CD14-positive monocyte (primary cell): Measurements from ENCODE around the gene KIRREL3. TPM values are rescaled to one million over a fixed set of nuclear protein-coding genes. Genes with fewer than 3 reads are reported as not detected.
A peak's percentile ranks its signal among the peaks of the same experiment; 100 is the strongest.

Experiments
- DNase-seq, 3 donors: peaks; one replicate each; pipeline ENCODE4 v3.0.0-alpha.2; 2011 to 2022
- H2AFZ ChIP-seq: 2 replicates; pipeline ENCODE4 v1.6.0; 2012; ENCODE audit warnings: mild to moderate bottlenecking, low read depth, low read length, inconsistent platforms; ENCODE audit not compliant: insufficient read depth, poor library complexity, severe bottlenecking
- H3K27ac ChIP-seq, 2 donors: 1 replicate in 1 of 2; 2 replicates in 1 of 2; pipeline ENCODE4 v1.5.1; 2012 to 2013; ENCODE audit warnings: low read length in 2 of 2, control low read depth in 1 of 2, inconsistent platforms in 1 of 2, low read depth in 1 of 2, mild to moderate bottlenecking in 1 of 2
- H3K27me3 ChIP-seq, 2 donors: one replicate each; pipeline versions ENCODE4 v1.6.0 to v1.6.1; 2011 to 2013; ENCODE audit warnings: low read length in 2 of 2; ENCODE audit not compliant: control insufficient read depth in 2 of 2, insufficient read depth in 2 of 2
- H3K36me3 ChIP-seq, 2 donors: replicated peaks in 1 of 2; 1 replicate in 1 of 2; 2 replicates in 1 of 2; pipeline versions ENCODE4 v1.5.1 to v1.6.1; 2012 to 2013; ENCODE audit warnings: low read length in 2 of 2, control low read depth in 1 of 2, inconsistent platforms in 1 of 2, mild to moderate bottlenecking in 1 of 2; ENCODE audit not compliant: insufficient read depth in 2 of 2, control insufficient read depth in 1 of 2
- H3K4me1 ChIP-seq, 2 donors: 1 replicate in 1 of 2; 2 replicates in 1 of 2; pipeline versions ENCODE4 v1.5.1 to v1.6.1; 2012 to 2013; ENCODE audit warnings: low read length in 2 of 2, control low read depth in 1 of 2, inconsistent platforms in 1 of 2, mild to moderate bottlenecking in 1 of 2, moderate library complexity in 1 of 2; ENCODE audit not compliant: insufficient read depth in 2 of 2, control insufficient read depth in 1 of 2
- H3K4me2 ChIP-seq: replicated peaks from 2 replicates; pipeline ENCODE3; 2012; ENCODE audit warnings: low read length, moderate library complexity, mild to moderate bottlenecking; ENCODE audit not compliant: poor library complexity, severe bottlenecking; ENCODE audit errors: extremely low read depth
- H3K4me3 ChIP-seq, 3 experiments: fragments of 200-600 bp in 1 of 3; sonication (generic) in 1 of 3; replicated peaks in 1 of 3; 1 replicate in 2 of 3; 2 replicates in 1 of 3; pipeline ENCODE4 v1.5.1; 2011 to 2013; ENCODE audit warnings: low read length in 3 of 3, mild to moderate bottlenecking in 3 of 3, control low read depth in 2 of 3, low read depth in 2 of 3, inconsistent platforms in 1 of 3, moderate library complexity in 1 of 3
- H3K79me2 ChIP-seq: 2 replicates; pipeline ENCODE4 v1.6.0; 2012; ENCODE audit warnings: mild to moderate bottlenecking, control low read depth, inconsistent platforms, low read length, moderate library complexity; ENCODE audit not compliant: insufficient read depth
- H3K9ac ChIP-seq: 2 replicates; pipeline ENCODE4 v1.6.0; 2017; ENCODE audit warnings: low read length, mild to moderate bottlenecking; ENCODE audit not compliant: insufficient read depth, poor library complexity, severe bottlenecking
- H3K9me3 ChIP-seq, 2 donors: replicated peaks in 1 of 2; 1 replicate in 1 of 2; 2 replicates in 1 of 2; pipeline versions ENCODE4 v1.5.1 to v1.6.1; 2012 to 2013; ENCODE audit warnings: low read length in 2 of 2, control low read depth in 1 of 2; ENCODE audit not compliant: control insufficient read depth in 1 of 2, insufficient read depth in 1 of 2
- H4K20me1 ChIP-seq: 2 replicates; pipeline ENCODE4 v1.6.0; 2012; ENCODE audit warnings: mild to moderate bottlenecking, low read length, control low read depth, moderate library complexity; ENCODE audit not compliant: insufficient read depth
- H3K27ac Mint-ChIP-seq, 7 donors: one replicate each; pipeline ENCODE4 v1.8.0; 2020; ENCODE audit warnings: mild to moderate bottlenecking in 7 of 7, mixed read lengths in 7 of 7, moderate library complexity in 6 of 7, inconsistent platforms in 2 of 7
- H3K27me3 Mint-ChIP-seq, 3 donors: one replicate each; pipeline ENCODE4 v1.8.0; 2021 to 2022; ENCODE audit warnings: low read depth in 3 of 3, mild to moderate bottlenecking in 3 of 3, mixed read lengths in 3 of 3, moderate library complexity in 3 of 3, inconsistent platforms in 1 of 3
- H3K36me3 Mint-ChIP-seq, 2 donors: one replicate each; pipeline ENCODE4 v1.8.0; 2020; ENCODE audit warnings: mixed read lengths in 2 of 2, inconsistent platforms in 1 of 2, mild to moderate bottlenecking in 1 of 2
- H3K4me1 Mint-ChIP-seq: one replicate; pipeline ENCODE4 v1.8.0; 2020; ENCODE audit warnings: mild to moderate bottlenecking, mixed read lengths
- H3K4me3 Mint-ChIP-seq, 2 donors: one replicate each; pipeline ENCODE4 v1.8.0; 2020; ENCODE audit warnings: mild to moderate bottlenecking in 2 of 2, mixed read lengths in 2 of 2, moderate library complexity in 1 of 2
- H3K9me3 Mint-ChIP-seq, 7 donors: one replicate each; pipeline ENCODE4 v1.8.0; 2020 to 2022; ENCODE audit warnings: mixed read lengths in 7 of 7, mild to moderate bottlenecking in 6 of 7, moderate library complexity in 6 of 7, inconsistent platforms in 2 of 7
- WGBS: methylation state at CpG from one replicate; pipeline ENCODE4 v1.1.5; 2013; ENCODE audit warnings: missing lambda C conversion rate; ENCODE audit not compliant: insufficient coverage; 5-methylcytosine and 5-hydroxymethylcytosine counted together
- intact Hi-C, 2 donors: fragments of 100-400 bp; cut with micrococcal nuclease; formaldehyde crosslinking; loops; one replicate each; pipeline versions ENCODE4 v1.15.0 to v1.15.1; 2023
- polyA plus RNA-seq, 3 donors: library from polyadenylated mRNA; depleted of rRNA in 1 of 3; unstranded in 2 of 3; stranded (reverse) in 1 of 3; fragments of 300-500 nt in 2 of 3; fragments of >200 nt in 1 of 3; fragmentation: Illumina TruSeq in 2 of 3; gene quantifications; 1 replicate in 2 of 3; 2 replicates in 1 of 3; pipeline ENCODE4 v1.2.3, GENCODE V29; 2012 to 2021
- TF ChIP-seq, protein P1 (sequence below): fragments of 200-600 bp; IDR thresholded peaks from one replicate; pipeline ENCODE4 v1.8.0; 2022; ENCODE audit warnings: antibody characterized with exemption, mild to moderate bottlenecking

KIRREL3 gene
- polyA plus RNA-seq, 3 donors: not detected

DNA sequence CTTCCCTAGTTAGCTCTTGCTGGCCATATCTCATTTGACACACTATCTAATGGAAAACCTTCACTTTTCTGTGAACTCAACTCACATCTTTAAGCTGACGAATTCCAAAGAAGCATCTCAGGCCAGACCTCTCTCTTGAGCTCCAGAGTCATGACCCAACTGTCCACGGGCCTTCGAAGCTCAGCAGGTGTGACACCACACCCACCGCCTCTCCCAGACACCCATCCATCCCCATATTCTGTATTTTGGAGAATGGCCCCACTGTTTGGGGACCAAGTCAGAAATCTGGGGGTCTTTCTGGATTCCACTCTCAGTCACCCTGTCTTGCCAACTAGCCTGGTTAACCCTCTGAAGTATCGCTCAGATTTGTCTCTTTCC lies 519.3 kb downstream of the KIRREL3 start:
- no peak overlapping the region for H3K27ac ChIP-seq
- H3K79me2 ChIP-seq: no peaks in the 10 kb centered on the region
- H3K4me3 Mint-ChIP-seq: no peak overlapping the region
- no peak overlapping the region for H3K4me3 ChIP-seq
- H3K9me3 Mint-ChIP-seq: peaks cover 0 to 1% (median 0%) of the 10 kb centered on the region in 7 donors
- TF ChIP-seq, protein P1, sequence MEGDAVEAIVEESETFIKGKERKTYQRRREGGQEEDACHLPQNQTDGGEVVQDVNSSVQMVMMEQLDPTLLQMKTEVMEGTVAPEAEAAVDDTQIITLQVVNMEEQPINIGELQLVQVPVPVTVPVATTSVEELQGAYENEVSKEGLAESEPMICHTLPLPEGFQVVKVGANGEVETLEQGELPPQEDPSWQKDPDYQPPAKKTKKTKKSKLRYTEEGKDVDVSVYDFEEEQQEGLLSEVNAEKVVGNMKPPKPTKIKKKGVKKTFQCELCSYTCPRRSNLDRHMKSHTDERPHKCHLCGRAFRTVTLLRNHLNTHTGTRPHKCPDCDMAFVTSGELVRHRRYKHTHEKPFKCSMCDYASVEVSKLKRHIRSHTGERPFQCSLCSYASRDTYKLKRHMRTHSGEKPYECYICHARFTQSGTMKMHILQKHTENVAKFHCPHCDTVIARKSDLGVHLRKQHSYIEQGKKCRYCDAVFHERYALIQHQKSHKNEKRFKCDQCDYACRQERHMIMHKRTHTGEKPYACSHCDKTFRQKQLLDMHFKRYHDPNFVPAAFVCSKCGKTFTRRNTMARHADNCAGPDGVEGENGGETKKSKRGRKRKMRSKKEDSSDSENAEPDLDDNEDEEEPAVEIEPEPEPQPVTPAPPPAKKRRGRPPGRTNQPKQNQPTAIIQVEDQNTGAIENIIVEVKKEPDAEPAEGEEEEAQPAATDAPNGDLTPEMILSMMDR: no peak
- H3K4me1 ChIP-seq: peaks cover 13 to 14% of the 10 kb centered on the region in 2 donors
- DNase-seq: no peak
- H3K36me3 Mint-ChIP-seq: no peaks in the 10 kb centered on the region
- no peak overlapping the region for H3K27ac Mint-ChIP-seq
- no peaks in the 10 kb centered on the region for H4K20me1 ChIP-seq
- H3K9ac ChIP-seq: no peak overlapping the region
- no peak overlapping the region for H3K4me2 ChIP-seq
- no peak overlapping the region for H2AFZ ChIP-seq
- no peaks in the 10 kb centered on the region for H3K9me3 ChIP-seq
- no peaks in the 10 kb centered on the region for H3K27me3 ChIP-seq
- H3K27me3 Mint-ChIP-seq: peaks cover 0 to 5% (median 3%) of the 10 kb centered on the region in 3 donors
- H3K36me3 ChIP-seq: no peaks in the 10 kb centered on the region
- 98% methylated on average over 4 of the region's 5 CpGs for WGBS
- intact Hi-C loops: loop anchor here (2.0 kb wide), 2 partner anchors 40 to 170 kb away; no protein-coding TSS in a partner anchor
- peaks cover 18% of the 10 kb centered on the region for H3K4me1 Mint-ChIP-seq

DNA sequence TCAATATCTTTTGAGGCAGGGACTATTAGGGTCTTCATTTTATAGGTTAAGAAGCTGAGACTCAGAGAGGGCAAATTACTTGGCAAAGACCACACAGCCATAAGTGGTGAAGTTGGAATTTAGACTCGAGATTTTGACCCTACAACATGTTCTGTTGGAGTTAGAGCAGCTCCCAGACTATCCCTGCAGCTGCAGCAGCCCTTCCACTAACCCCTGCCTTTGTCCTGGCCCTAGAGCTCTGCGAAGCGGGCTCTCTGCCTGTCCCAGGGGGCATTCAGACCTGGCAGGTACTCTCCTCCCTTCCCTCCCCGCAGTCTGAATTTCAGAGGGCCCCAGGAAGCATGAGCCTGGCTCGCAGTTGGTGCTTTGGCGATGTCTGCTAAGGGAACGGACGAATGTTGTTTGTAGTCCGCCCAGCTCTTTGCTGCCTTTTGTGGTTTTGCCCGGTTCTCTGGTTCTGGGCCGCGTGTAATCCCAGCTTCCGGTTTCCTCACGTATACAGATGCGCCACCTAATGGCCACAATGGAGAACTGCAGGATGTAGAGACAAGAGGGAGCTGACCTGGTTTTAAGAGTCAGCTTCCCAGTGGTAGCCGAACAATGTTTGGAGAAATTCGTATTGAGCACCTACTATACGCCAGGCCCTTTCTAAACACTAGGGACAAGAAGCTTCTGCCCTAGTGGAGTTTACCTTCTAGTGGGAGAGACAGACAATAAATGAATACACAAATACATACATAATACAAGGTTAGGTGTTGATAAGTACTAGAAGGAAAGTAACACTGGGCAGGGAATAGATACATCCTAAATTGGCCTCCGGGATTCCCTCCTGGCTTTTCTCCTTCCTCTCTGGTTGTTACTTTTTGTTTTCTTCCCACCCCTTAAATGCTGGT lies 519.9 kb downstream of the KIRREL3 start:
- no peak overlapping the region for H3K9ac ChIP-seq
- H3K79me2 ChIP-seq: no peaks in the 10 kb centered on the region
- H3K4me3 ChIP-seq: peak overlapping the region in 1 of 3 experiments; percentile 45
- H3K36me3 ChIP-seq: no peaks in the 10 kb centered on the region
- peak; percentile 72 to 81 (median 76) for DNase-seq
- Mint-ChIP-seq H3K27me3 (peaks cover 0 to 7% (median 3%) of the 10 kb centered on the region in 3 donors), H3K36me3 (no peaks in the 10 kb centered on the region), H3K4me3 (peak overlapping the region; percentile 52 to 84), H3K4me1 (peaks cover 18% of the 10 kb centered on the region), H3K27ac (peak overlapping the region in 4 of 7 donors; percentile 37 to 53 (median 48)), H3K9me3 (peaks cover 0 to 1% (median 0%) of the 10 kb centered on the region in 7 donors)
- TF ChIP-seq, protein P1: peak; percentile 95
- no peaks in the 10 kb centered on the region for H4K20me1 ChIP-seq
- intact Hi-C loops: loop anchor here (2.0 kb wide), 2 partner anchors 40 to 170 kb away; no protein-coding TSS in a partner anchor
- H3K27ac ChIP-seq: no peak overlapping the region
- H2AFZ ChIP-seq: peak overlapping the region; percentile 87
- no peaks in the 10 kb centered on the region for H3K9me3 ChIP-seq
- peak overlapping the region; percentile 55 for H3K4me2 ChIP-seq
- H3K27me3 ChIP-seq: no peaks in the 10 kb centered on the region
- 13% methylated on average over 15 of the region's 19 CpGs for WGBS
- peaks cover 13 to 14% of the 10 kb centered on the region in 2 donors for H3K4me1 ChIP-seq
